H1 (cell line): Measurements from ENCODE around the gene DDB1. TPM values are rescaled to one million over a fixed set of nuclear protein-coding genes. Genes with fewer than 3 reads are reported as not detected.

Experiments
- CTCF ChIA-PET: fragments of 300-600 bp; sonication (Branson Sonifier 250); formaldehyde crosslinking; loops from one replicate; lab custom pipeline; 2021; ENCODE audit not compliant: partially characterized antibody; lab: Charles Lee
- POLR2A ChIA-PET: fragments of 300-600 bp; sonication (Branson Sonifier 250); formaldehyde crosslinking; loops from one replicate; lab custom pipeline; 2021; ENCODE audit warnings: inconsistent platforms; ENCODE audit not compliant: partially characterized antibody; lab: Charles Lee
- DNase-seq, 2 experiments: peaks; one replicate each; pipeline versions ENCODE4 v3.0.0 to v3.0.0-alpha.2; 2010 to 2022; ENCODE audit warnings: low spot score in 2 of 2, low read depth in 1 of 2, mixed read lengths in 1 of 2
- FAIRE-seq: peaks from 2 replicates; lab custom pipeline; 2011; peaks lifted over from hg19 to GRCh38; lab: Jason Lieb, UNC
- H2AFZ ChIP-seq: 2 replicates; pipeline ENCODE4 v1.8.1; 2012; ENCODE audit warnings: low read length, inconsistent platforms
- H2AK5ac ChIP-seq: 2 replicates; pipeline ENCODE4 v1.6.1; 2013; ENCODE audit warnings: low read depth, low read length
- H2BK120ac ChIP-seq: replicated peaks from 2 replicates; pipeline ENCODE3; 2013; ENCODE audit warnings: low read depth, low read length, inconsistent platforms
- H2BK12ac ChIP-seq: 2 replicates; pipeline ENCODE4 v1.6.1; 2013; ENCODE audit warnings: low read depth, low read length
- H2BK15ac ChIP-seq: 2 replicates; pipeline ENCODE4 v1.6.1; 2013; ENCODE audit warnings: low read length
- H2BK20ac ChIP-seq: 2 replicates; pipeline ENCODE4 v1.6.1; 2013; ENCODE audit warnings: low read length
- H2BK5ac ChIP-seq: 2 replicates; pipeline ENCODE4 v1.6.1; 2013; ENCODE audit warnings: low read depth, low read length
- H3K14ac ChIP-seq: 2 replicates; pipeline ENCODE4 v1.6.1; 2013; ENCODE audit warnings: inconsistent platforms; ENCODE audit not compliant: insufficient read length
- H3K18ac ChIP-seq: 2 replicates; pipeline ENCODE4 v1.6.1; 2013; ENCODE audit warnings: low read length; ENCODE audit errors: extremely low read depth
- H3K23ac ChIP-seq: 2 replicates; pipeline ENCODE4 v1.6.1; 2013; ENCODE audit warnings: inconsistent platforms; ENCODE audit not compliant: insufficient read length
- H3K23me2 ChIP-seq: 2 replicates; pipeline ENCODE4 v1.6.1; 2013; ENCODE audit warnings: low read depth, low read length
- H3K27ac ChIP-seq: 2 replicates; pipeline ENCODE4 v1.6.1; 2011; ENCODE audit warnings: low read depth, low read length, inconsistent platforms
- H3K27me3 ChIP-seq, 4 experiments: replicated peaks in 1 of 4; 1 replicate in 1 of 4; 2 replicates in 3 of 4; pipeline versions ENCODE4 v1.6.1 to v1.8.1; 2011 to 2013; ENCODE audit warnings: low read length in 3 of 4, mild to moderate bottlenecking in 3 of 4, inconsistent platforms in 2 of 4, mixed read lengths in 2 of 4, moderate library complexity in 1 of 4; ENCODE audit not compliant: control insufficient read depth in 3 of 4, insufficient read depth in 3 of 4; ENCODE audit errors: extremely low read depth in 1 of 4
- H3K36me3 ChIP-seq, 4 experiments: 2 replicates each; pipeline versions ENCODE4 v1.6.1 to v1.8.1; 2011 to 2013; ENCODE audit warnings: mild to moderate bottlenecking in 4 of 4, low read length in 3 of 4, moderate library complexity in 2 of 4, control low read depth in 1 of 4, inconsistent platforms in 1 of 4; ENCODE audit not compliant: insufficient read depth in 4 of 4, control insufficient read depth in 2 of 4
- H3K4ac ChIP-seq: replicated peaks from 2 replicates; pipeline ENCODE3; 2013; ENCODE audit warnings: low read length, low read depth, mixed read lengths, inconsistent platforms; ENCODE audit not compliant: insufficient read length
- H3K4me1 ChIP-seq, 4 experiments: replicated peaks in 1 of 4; 1 replicate in 1 of 4; 2 replicates in 3 of 4; pipeline versions ENCODE4 v1.6.1 to v1.8.1; 2011 to 2013; ENCODE audit warnings: low read length in 3 of 4, inconsistent platforms in 2 of 4, mixed read lengths in 1 of 4; ENCODE audit not compliant: insufficient read depth in 4 of 4, control insufficient read depth in 3 of 4
- H3K4me2 ChIP-seq, 2 experiments: 2 replicates each; pipeline versions ENCODE4 v1.6.1 to v1.8.1; 2011 to 2013; ENCODE audit warnings: low read depth in 2 of 2, low read length in 2 of 2, control low read depth in 1 of 2, inconsistent platforms in 1 of 2, mild to moderate bottlenecking in 1 of 2; ENCODE audit not compliant: insufficient read depth in 1 of 2
- H3K4me3 ChIP-seq, 4 experiments: fragments of 200-600, 300-600 bp in 1 of 4; sonication (generic), shearing (Covaris generic), sonication (Bioruptor Twin) in 1 of 4; 2 replicates each; pipeline versions ENCODE4 v1.5.1 to v1.8.1; 2011 to 2016; ENCODE audit warnings: low read length in 4 of 4, low read depth in 3 of 4, control low read depth in 2 of 4, inconsistent platforms in 2 of 4, mild to moderate bottlenecking in 2 of 4, mixed read lengths in 1 of 4, moderate library complexity in 1 of 4; ENCODE audit not compliant: insufficient read depth in 2 of 4; ENCODE audit errors: extremely low read depth in 1 of 4
- H3K56ac ChIP-seq: replicated peaks from 2 replicates; pipeline ENCODE3; 2013; ENCODE audit warnings: low read depth, mild to moderate bottlenecking, mixed read lengths, low read length, inconsistent platforms; ENCODE audit not compliant: insufficient read length
- H3K79me1 ChIP-seq: 2 replicates; pipeline ENCODE4 v1.6.1; 2013; ENCODE audit warnings: low read depth, low read length, control low read depth
- H3K79me2 ChIP-seq, 2 experiments: 2 replicates each; pipeline versions ENCODE4 v1.6.1 to v1.8.1; 2012 to 2013; ENCODE audit warnings: low read length in 2 of 2, mild to moderate bottlenecking in 2 of 2, inconsistent platforms in 1 of 2; ENCODE audit not compliant: insufficient read depth in 2 of 2, control insufficient read depth in 1 of 2
- H3K9ac ChIP-seq, 4 experiments: replicated peaks in 1 of 4; 1 replicate in 1 of 4; 2 replicates in 3 of 4; pipeline versions ENCODE4 v1.6.1 to v1.8.1; 2011 to 2013; ENCODE audit warnings: low read depth in 3 of 4, low read length in 3 of 4, control low read depth in 2 of 4, mild to moderate bottlenecking in 2 of 4, moderate library complexity in 2 of 4, inconsistent platforms in 1 of 4; ENCODE audit errors: extremely low read depth in 1 of 4
- H3K9me3 ChIP-seq, 2 experiments: 2 replicates each; pipeline versions ENCODE4 v1.6.1 to v1.8.1; 2012 to 2013; ENCODE audit warnings: mild to moderate bottlenecking in 2 of 2, moderate library complexity in 2 of 2, control low read depth in 1 of 2, inconsistent platforms in 1 of 2, low read depth in 1 of 2, low read length in 1 of 2, mixed read lengths in 1 of 2; ENCODE audit not compliant: insufficient read depth in 2 of 2
- H4K20me1 ChIP-seq, 2 experiments: replicated peaks in 1 of 2; 2 replicates each; pipeline versions ENCODE3 to v1.8.1; 2011 to 2013; ENCODE audit warnings: inconsistent platforms in 2 of 2, low read length in 2 of 2, mild to moderate bottlenecking in 1 of 2; ENCODE audit not compliant: insufficient read depth in 2 of 2, control insufficient read depth in 1 of 2
- H4K5ac ChIP-seq: 2 replicates; pipeline ENCODE4 v1.6.1; 2013; ENCODE audit warnings: low read length, low read depth, mixed read lengths, inconsistent platforms; ENCODE audit not compliant: insufficient read length
- H4K8ac ChIP-seq: 2 replicates; pipeline ENCODE4 v1.8.0; 2013; ENCODE audit warnings: mild to moderate bottlenecking, moderate library complexity, low read length, inconsistent platforms; ENCODE audit not compliant: insufficient read depth; ENCODE audit errors: extremely low read depth
- H4K91ac ChIP-seq: replicated peaks from 2 replicates; pipeline ENCODE3; 2013; ENCODE audit warnings: low read length, mixed read lengths, inconsistent platforms; ENCODE audit not compliant: insufficient read length
- BCL11A ChIP-seq, 2 experiments: IDR thresholded peaks; one replicate each; pipeline ENCODE4 v1.6.1; 2011; ENCODE audit warnings: low read depth in 2 of 2, low read length in 2 of 2, mild to moderate bottlenecking in 2 of 2
- CREB1 ChIP-seq: IDR thresholded peaks from 2 replicates; pipeline ENCODE4 v1.6.1; 2012; ENCODE audit warnings: inconsistent platforms
- GTF2F1 ChIP-seq: IDR thresholded peaks from 2 replicates; pipeline ENCODE4 v1.6.1; 2012; ENCODE audit warnings: low read depth, low read length, improper control_type of control experiment, borderline replicate concordance
- RAD21 ChIP-seq, 2 experiments: IDR thresholded peaks in 1 of 2; conservative IDR thresholded peaks in 1 of 2; 2 replicates each; pipeline ENCODE4 v1.6.1; 2011; ENCODE audit warnings: low read depth in 2 of 2, low read length in 2 of 2, improper control_type of control experiment in 1 of 2, inconsistent platforms in 1 of 2, mild to moderate bottlenecking in 1 of 2, moderate library complexity in 1 of 2
- RBBP5 ChIP-seq: IDR thresholded peaks from 2 replicates; pipeline ENCODE4 v1.7.1; 2012; ENCODE audit warnings: low read depth, mild to moderate bottlenecking, inconsistent platforms, low read length, moderate library complexity, borderline replicate concordance
- SAP30 ChIP-seq: fragments of 300-600 bp; sonication (generic); IDR thresholded peaks from 2 replicates; pipeline ENCODE4 v1.7.1; 2012; ENCODE audit warnings: low read length, moderate library complexity, mild to moderate bottlenecking, inconsistent platforms; ENCODE audit not compliant: insufficient read depth, insufficient replicate concordance
- TAF1 ChIP-seq: IDR thresholded peaks from 2 replicates; pipeline ENCODE4 v1.6.1; 2011; ENCODE audit warnings: mild to moderate bottlenecking, low read depth, low read length
- WGBS, 2 experiments: shearing (Covaris generic) in 1 of 2; methylation state at CpG; one replicate each; pipeline versions ENCODE4 v1.1.6 to v1.1.7; 2013 to 2015; ENCODE audit warnings: low lambda C conversion rate in 2 of 2, mixed read lengths in 2 of 2, inconsistent platforms in 1 of 2, low coverage in 1 of 2, missing lambda C conversion rate in 1 of 2; ENCODE audit not compliant: insufficient replicate concordance in 2 of 2, insufficient coverage in 1 of 2, insufficient read length in 1 of 2; ENCODE audit errors: extremely low coverage in 1 of 2, missing lambda C conversion rate in 1 of 2; 5-methylcytosine and 5-hydroxymethylcytosine counted together
- polyA plus RNA-seq, 7 experiments: library from polyadenylated mRNA; depleted of rRNA in 3 of 7; stranded (reverse) in 5 of 7; unstranded in 2 of 7; fragments of >200 nt in 5 of 7; fragments of 200-250 nt in 2 of 7; gene quantifications; 1 replicate in 5 of 7; 2 replicates in 1 of 7; 4 replicates in 1 of 7; pipeline versions ENCODE4 v1.2.1 to v1.2.3, GENCODE V29; 2011 to 2013; ENCODE audit warnings: missing spikeins in 2 of 7, mixed read lengths in 2 of 7
- total RNA-seq: library from RNA; stranded (reverse); fragmentation: NEBNext Ultra II Directional; extraction: Animal tissue kit (Norgen Biotek cat#: 25700); gene quantifications from 2 replicates; pipeline ENCODE4 v1.2.1, GENCODE V29; 2021

Gene DDB1
- total and polyA plus RNA-seq, 2 of the 8 experiments (the other 6 are each of a cell fraction or from before 2014, with no cell fraction given) = 275 to 306 TPM

GRCh38 chr11:61297341-61297740 is 35.6 kb downstream of the DDB1 start:
- H3K79me1 ChIP-seq = no peaks in the 10 kb centered on the region
- H2BK12ac ChIP-seq = no peak overlapping the region
- no peak overlapping the region for H3K23ac ChIP-seq
- peaks cover 17 to 40% (median 26%) of the 10 kb centered on the region in 4 experiments for H3K36me3 ChIP-seq
- no peak overlapping the region for H4K8ac ChIP-seq
- no peak overlapping the region for H3K9ac ChIP-seq
- H2BK5ac ChIP-seq = peak overlapping the region; percentile 44; the same call in 1 of the 2 replicates
- ChIA-PET CTCF (interaction anchor here (1.0 to 3.5 kb wide), 2 partner anchors 14 to 88 kb away, joined by 4 to 16 read pairs; no protein-coding TSS in a partner anchor), POLR2A (interaction anchor here (0.8 to 6.9 kb wide), 9 partner anchors 9 to 64 kb away, joined by 3 to 35 read pairs (median 4); partner anchors contain the start of genes CYB561A3, TKFC and TMEM138)
- no peak overlapping the region for H3K4ac ChIP-seq
- no peak overlapping the region for H4K5ac ChIP-seq
- H4K20me1 ChIP-seq = peaks cover 4 to 5% of the 10 kb centered on the region in 2 experiments
- no peak overlapping the region for H4K91ac ChIP-seq
- H3K79me2 ChIP-seq = 0 out of 4 replicates have a peak, but pooled peaks cover 0 to 2% of the 10 kb centered on the region in 2 experiments
- H3K23me2 ChIP-seq = peaks cover 10% of the 10 kb centered on the region; the same call in 1 of the 2 replicates
- no peak overlapping the region for H3K4me2 ChIP-seq
- no peak overlapping the region for H3K27ac ChIP-seq
- no peak for TF ChIP-seq GTF2F1
- no peak for TF ChIP-seq BCL11A (IDR thresholded peaks at IDR 0.05; ENCODE audit: low read depth in 2 of 2, low read length in 2 of 2)
- TF ChIP-seq RBBP5 = no peak
- no peak for TF ChIP-seq RAD21 (IDR thresholded peaks at IDR 0.05 in 1 of 2, conservative IDR thresholded peaks at IDR 0.05 in 1 of 2; ENCODE audit: low read depth in 2 of 2, low read length in 2 of 2)
- TF ChIP-seq TAF1 = no peak
- no peak for TF ChIP-seq CREB1
- TF ChIP-seq SAP30 = no peak
- peaks cover 1 to 12% (median 7%) of the 10 kb centered on the region in 4 experiments; a peak in 6 of 7 replicates for H3K27me3 ChIP-seq
- no peak overlapping the region for H3K4me3 ChIP-seq
- 93% methylated on average over 1 of the region's 1 CpG; no CpG with 5 or more reads in 1 of the 2 experiments for WGBS, 2 experiments
- DNase-seq (no peak), FAIRE-seq (no peak)
- no peak overlapping the region for H2AK5ac ChIP-seq
- no peak overlapping the region for H2BK20ac ChIP-seq
- H3K9me3 ChIP-seq = no peaks in the 10 kb centered on the region
- H3K4me1 ChIP-seq = peaks cover 2 to 9% (median 8%) of the 10 kb centered on the region in 4 experiments
- no peak overlapping the region for H2BK15ac ChIP-seq
- no peak overlapping the region for H2BK120ac ChIP-seq
- H3K14ac ChIP-seq = no peak overlapping the region
- no peak overlapping the region for H3K56ac ChIP-seq
- no peak overlapping the region for H2AFZ ChIP-seq
- H3K18ac ChIP-seq = no peak overlapping the region
